Breast epithelium (tissue), 4 donors: ENCODE results near the gene PLEKHS1. TPM values are rescaled to one million over a fixed set of nuclear protein-coding genes. Genes with fewer than 3 reads are reported as not detected.

Experiments used
- DNase-seq, 2 donors: peaks; one replicate each; pipeline ENCODE4 v3.0.0-alpha.2; 2019; ENCODE audit warnings: low spot score in 2 of 2
- H3K27ac ChIP-seq, 2 donors: fragments of 200-600 bp; sonication (generic) in 1 of 2; one replicate each; pipeline ENCODE4 v1.5.1; 2016 to 2019; ENCODE audit warnings: mild to moderate bottlenecking in 1 of 2
- H3K27me3 ChIP-seq, 2 donors: fragments of 200-600 bp; sonication (generic) in 1 of 2; one replicate each; pipeline versions ENCODE4 v1.5.1 to v1.6.0; 2017 to 2019; ENCODE audit warnings: control low read depth in 1 of 2, mild to moderate bottlenecking in 1 of 2
- H3K36me3 ChIP-seq: fragments of 200-600 bp; one replicate; pipeline ENCODE4 v1.5.1; 2019
- H3K4me1 ChIP-seq, 2 donors: fragments of 200-600 bp; sonication (generic); one replicate each; pipeline ENCODE4 v1.5.1; 2016 to 2019; ENCODE audit warnings: control low read depth in 1 of 2
- H3K4me3 ChIP-seq, 3 donors: fragments of 200-600 bp; sonication (generic); 1 replicate in 2 of 3; 2 replicates in 1 of 3; pipeline ENCODE4 v1.5.1; 2016 to 2019; ENCODE audit warnings: mild to moderate bottlenecking in 3 of 3, moderate library complexity in 2 of 3
- H3K9me3 ChIP-seq, 2 donors: fragments of 200-600 bp; sonication (generic) in 1 of 2; one replicate each; pipeline ENCODE4 v1.5.1; 2016 to 2019; ENCODE audit warnings: control low read depth in 1 of 2
- POLR2A ChIP-seq: fragments of 450-650 bp; IDR thresholded peaks from one replicate; pipeline ENCODE4 v1.6.1; 2016; ENCODE audit warnings: antibody characterized with exemption, mild to moderate bottlenecking, moderate library complexity
- POLR2AphosphoS5 ChIP-seq, 3 donors: sonication (generic); formaldehyde crosslinking; IDR thresholded peaks; one replicate each; pipeline ENCODE4 v1.6.1; 2017; ENCODE audit warnings: antibody characterized with exemption in 3 of 3
- intact Hi-C: fragments of 100-400 bp; cut with DNase I; formaldehyde crosslinking; loops from one replicate; pipeline ENCODE4 v1.15.1; 2023; ENCODE audit warnings: low total_unique reads
- total RNA-seq, 3 donors: library from RNA; depleted of rRNA; stranded (reverse); fragments of >200 nt; gene quantifications; one replicate each; pipeline ENCODE4 v1.1.0, GENCODE V29; 2016
- TF ChIP-seq, protein P1 (sequence below), 3 donors: fragments of 450-650 bp; IDR thresholded peaks; one replicate each; pipeline ENCODE4 v1.5.1; 2016 to 2017; ENCODE audit warnings: antibody characterized with exemption in 3 of 3, mild to moderate bottlenecking in 3 of 3, moderate library complexity in 3 of 3

PLEKHS1 gene
- total RNA-seq, 3 donors from 2014 or later: 23.6 to 30.0 TPM; not detected in 1

DNA sequence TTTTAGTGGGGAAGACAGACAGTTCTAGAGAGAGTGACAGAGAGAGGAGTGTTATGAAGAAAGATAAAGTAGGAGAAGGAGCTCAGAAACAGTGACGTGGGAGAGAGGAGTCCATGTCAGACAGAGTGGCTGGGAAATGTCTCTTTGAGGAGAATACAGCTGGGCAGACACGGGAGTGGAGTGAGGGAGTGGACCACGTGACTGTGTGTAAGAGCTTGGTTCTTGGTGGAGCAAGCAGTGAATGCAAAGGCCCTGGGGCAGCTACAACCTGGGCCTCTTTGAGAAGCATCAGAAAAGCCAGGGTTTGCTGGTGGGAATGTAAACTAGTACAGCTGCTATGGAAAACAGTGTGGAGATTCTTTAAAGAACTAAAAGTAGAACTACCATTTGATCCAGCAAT is 11.9 kb upstream of the PLEKHS1 start:
- DNase-seq: no peak
- Histone ChIP-seq H3K9me3 (no peaks in the 10 kb centered on the region), H3K4me3 (no peak overlapping the region), H3K36me3 (no peaks in the 10 kb centered on the region), H3K4me1 (no peaks in the 10 kb centered on the region), H3K27ac (no peak overlapping the region), H3K27me3 (no peaks in the 10 kb centered on the region)
- TF ChIP-seq POLR2A (no peak), POLR2AphosphoS5 (IDR thresholded peaks at IDR 0.05) (no peak)
- TF ChIP-seq, protein P1, sequence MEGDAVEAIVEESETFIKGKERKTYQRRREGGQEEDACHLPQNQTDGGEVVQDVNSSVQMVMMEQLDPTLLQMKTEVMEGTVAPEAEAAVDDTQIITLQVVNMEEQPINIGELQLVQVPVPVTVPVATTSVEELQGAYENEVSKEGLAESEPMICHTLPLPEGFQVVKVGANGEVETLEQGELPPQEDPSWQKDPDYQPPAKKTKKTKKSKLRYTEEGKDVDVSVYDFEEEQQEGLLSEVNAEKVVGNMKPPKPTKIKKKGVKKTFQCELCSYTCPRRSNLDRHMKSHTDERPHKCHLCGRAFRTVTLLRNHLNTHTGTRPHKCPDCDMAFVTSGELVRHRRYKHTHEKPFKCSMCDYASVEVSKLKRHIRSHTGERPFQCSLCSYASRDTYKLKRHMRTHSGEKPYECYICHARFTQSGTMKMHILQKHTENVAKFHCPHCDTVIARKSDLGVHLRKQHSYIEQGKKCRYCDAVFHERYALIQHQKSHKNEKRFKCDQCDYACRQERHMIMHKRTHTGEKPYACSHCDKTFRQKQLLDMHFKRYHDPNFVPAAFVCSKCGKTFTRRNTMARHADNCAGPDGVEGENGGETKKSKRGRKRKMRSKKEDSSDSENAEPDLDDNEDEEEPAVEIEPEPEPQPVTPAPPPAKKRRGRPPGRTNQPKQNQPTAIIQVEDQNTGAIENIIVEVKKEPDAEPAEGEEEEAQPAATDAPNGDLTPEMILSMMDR (IDR thresholded peaks at IDR 0.05): no peak
- intact Hi-C loops: no loop called here

DNA sequence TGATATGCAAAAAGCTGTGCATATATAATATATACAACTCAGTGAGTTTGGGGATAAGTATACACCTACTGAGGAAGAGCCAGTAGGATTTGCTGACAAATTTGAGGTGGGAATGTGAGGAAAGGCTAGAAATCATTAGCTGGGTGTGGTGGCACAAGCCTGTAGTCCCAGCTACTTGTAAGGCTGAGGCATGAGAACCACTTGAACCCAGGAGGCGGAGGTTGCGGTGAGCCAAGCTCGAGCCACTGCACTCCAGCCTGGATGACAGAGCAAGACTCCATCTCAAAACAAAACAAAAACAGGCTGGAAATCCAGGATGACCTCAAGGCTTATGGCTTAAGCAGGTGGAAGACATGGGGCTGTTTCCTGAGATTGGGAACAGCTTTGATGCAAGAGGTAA is 10.6 kb upstream of the PLEKHS1 start:
- Histone ChIP-seq H3K27me3 (no peaks in the 10 kb centered on the region), H3K27ac (no peak overlapping the region), H3K4me3 (no peak overlapping the region), H3K36me3 (no peaks in the 10 kb centered on the region), H3K4me1 (no peaks in the 10 kb centered on the region), H3K9me3 (no peaks in the 10 kb centered on the region)
- intact Hi-C loops: no loop called here
- no peak for DNase-seq
- TF ChIP-seq POLR2A: no peak
- no peak for TF ChIP-seq POLR2AphosphoS5 (IDR thresholded peaks at IDR 0.05)
- TF ChIP-seq, protein P1 (IDR thresholded peaks at IDR 0.05): no peak

DNA sequence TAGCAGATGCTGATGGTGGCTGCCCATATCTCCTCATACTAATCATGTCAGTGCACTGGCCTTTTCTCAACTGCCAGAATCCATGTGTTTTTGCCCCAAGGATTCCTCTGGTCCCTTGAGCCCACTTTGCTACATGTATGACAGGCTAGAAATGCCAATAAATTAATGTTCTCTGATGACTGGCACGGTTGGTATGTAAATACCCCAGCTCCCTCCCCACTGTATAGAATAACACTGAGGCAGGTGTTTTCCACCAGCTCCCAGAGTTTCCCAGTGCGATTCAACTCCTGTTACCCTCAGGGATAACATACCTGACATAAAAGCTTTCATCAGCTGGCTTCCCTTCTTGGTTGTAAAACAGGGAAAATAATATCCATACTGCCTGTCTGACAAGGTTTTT is 9.0 kb upstream of the PLEKHS1 start:
- intact Hi-C loops: no loop called here
- Histone ChIP-seq H3K4me3 (no peak overlapping the region), H3K36me3 (no peaks in the 10 kb centered on the region), H3K27ac (no peak overlapping the region), H3K27me3 (no peaks in the 10 kb centered on the region), H3K4me1 (no peaks in the 10 kb centered on the region), H3K9me3 (no peaks in the 10 kb centered on the region)
- TF ChIP-seq POLR2AphosphoS5 (IDR thresholded peaks at IDR 0.05): no peak
- TF ChIP-seq, protein P1 (IDR thresholded peaks at IDR 0.05): no peak
- no peak for TF ChIP-seq POLR2A
- DNase-seq: no peak

DNA sequence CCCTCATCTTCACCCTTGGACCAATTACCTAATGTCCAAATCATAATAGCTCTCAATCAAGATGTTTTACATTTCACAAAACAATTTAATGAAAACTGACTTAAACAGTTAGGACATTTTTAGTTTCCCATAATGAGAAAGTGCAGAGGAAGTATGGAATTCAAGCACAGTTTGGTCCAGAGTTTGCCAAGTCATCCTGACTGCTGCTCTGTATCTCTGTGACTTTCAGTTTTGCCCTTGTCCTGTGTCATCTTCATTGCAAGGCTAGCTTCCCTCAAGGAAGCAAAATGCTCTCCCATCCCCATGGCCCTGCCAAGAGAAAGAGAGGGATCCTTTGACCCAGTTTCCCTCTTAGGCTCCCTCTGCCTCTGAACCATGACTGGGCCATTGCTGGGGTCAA is 7.9 kb upstream of the PLEKHS1 start:
- H3K27ac ChIP-seq: no peak overlapping the region
- no peaks in the 10 kb centered on the region for H3K27me3 ChIP-seq
- no peaks in the 10 kb centered on the region for H3K36me3 ChIP-seq
- intact Hi-C loops: no loop called here
- no peak overlapping the region for H3K4me3 ChIP-seq
- DNase-seq: no peak
- TF ChIP-seq POLR2AphosphoS5 (IDR thresholded peaks at IDR 0.05): no peak
- no peak for TF ChIP-seq POLR2A
- TF ChIP-seq, protein P1 (IDR thresholded peaks at IDR 0.05): no peak
- H3K4me1 ChIP-seq: no peaks in the 10 kb centered on the region
- H3K9me3 ChIP-seq: no peaks in the 10 kb centered on the region

DNA sequence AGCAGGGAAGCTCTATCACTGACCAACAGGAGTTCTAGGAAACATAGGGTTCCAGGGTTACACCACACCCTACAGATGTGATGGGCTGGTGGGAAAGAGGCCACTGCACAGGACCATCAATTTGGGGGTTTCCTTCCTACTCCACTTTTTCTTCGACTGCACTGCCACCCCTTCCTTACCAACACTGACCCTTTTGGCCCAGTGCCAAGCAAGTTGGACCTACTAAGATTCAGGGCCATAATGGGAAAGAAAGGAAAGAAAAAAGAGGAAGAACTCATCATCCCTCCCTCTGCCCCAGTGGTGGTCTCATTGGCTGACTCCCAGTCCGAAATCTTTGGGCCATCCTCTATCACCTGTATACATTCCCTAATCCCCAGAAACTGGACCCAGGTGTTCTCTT is 6.1 kb upstream of the PLEKHS1 start:
- Histone ChIP-seq H3K4me1 (no peaks in the 10 kb centered on the region), H3K36me3 (no peaks in the 10 kb centered on the region), H3K9me3 (no peaks in the 10 kb centered on the region), H3K27ac (no peak overlapping the region), H3K4me3 (no peak overlapping the region), H3K27me3 (no peaks in the 10 kb centered on the region)
- intact Hi-C loops: no loop called here
- TF ChIP-seq POLR2A (no peak), POLR2AphosphoS5 (IDR thresholded peaks at IDR 0.05) (no peak)
- TF ChIP-seq, protein P1 (IDR thresholded peaks at IDR 0.05): no peak
- DNase-seq: no peak
